ENCODE measurements around the gene WNT7A.

Gene WNT7A

GRCh38 chr3:13776253-13777050 is 103.4 kb downstream of the WNT7A start:
- in situ Hi-C loops (cut with MboI; ENCODE audit: low sequenced_read_pairs): no loop called here

- in situ Hi-C loops (cut with MboI; ENCODE audit: low sequenced_read_pairs): no loop called here
These were observed 106.8 kb downstream of the WNT7A start for GRCh38 chr3:13772885-13773745.

GRCh38 chr3:13772321-13772745 is 107.5 kb downstream of the WNT7A start:
- in situ Hi-C loops (cut with MboI; ENCODE audit: low sequenced_read_pairs): no loop called here

GRCh38 chr3:13771496-13771895 is 108.4 kb downstream of the WNT7A start:
- in situ Hi-C loops (cut with MboI; ENCODE audit: low sequenced_read_pairs): no loop called here

- in situ Hi-C loops (cut with MboI; ENCODE audit: low sequenced_read_pairs): no loop called here
These were observed 109.4 kb downstream of the WNT7A start for GRCh38 chr3:13770170-13771169.

GRCh38 chr3:13769422-13769821 is 110.4 kb downstream of the WNT7A start:
- in situ Hi-C loops (cut with MboI; ENCODE audit: low sequenced_read_pairs): no loop called here

GRCh38 chr3:13768453-13768852 is 111.4 kb downstream of the WNT7A start:
- in situ Hi-C loops (cut with MboI; ENCODE audit: low sequenced_read_pairs): no loop called here

- in situ Hi-C loops (cut with MboI; ENCODE audit: low sequenced_read_pairs): no loop called here
These were observed 112.0 kb downstream of the WNT7A start for GRCh38 chr3:13767896-13768295.

- in situ Hi-C loops (cut with MboI; ENCODE audit: low sequenced_read_pairs): no loop called here
These were observed 112.8 kb downstream of the WNT7A start for GRCh38 chr3:13767030-13767429.
